Stimulated activated CD4-positive, alpha-beta T cell treated with anti-CD3 and anti-CD28 coated beads, Interleukin-12 subunit alpha, Interleukin-12 subunit beta, amount 100 ng/mL, for 4 hours (primary cell): ENCODE results near the gene ARFGAP1.

Experiments
- DNase-seq: peaks from one replicate; pipeline ENCODE4 v3.0.0-alpha.2; 2020

The ARFGAP1 gene

DNA sequence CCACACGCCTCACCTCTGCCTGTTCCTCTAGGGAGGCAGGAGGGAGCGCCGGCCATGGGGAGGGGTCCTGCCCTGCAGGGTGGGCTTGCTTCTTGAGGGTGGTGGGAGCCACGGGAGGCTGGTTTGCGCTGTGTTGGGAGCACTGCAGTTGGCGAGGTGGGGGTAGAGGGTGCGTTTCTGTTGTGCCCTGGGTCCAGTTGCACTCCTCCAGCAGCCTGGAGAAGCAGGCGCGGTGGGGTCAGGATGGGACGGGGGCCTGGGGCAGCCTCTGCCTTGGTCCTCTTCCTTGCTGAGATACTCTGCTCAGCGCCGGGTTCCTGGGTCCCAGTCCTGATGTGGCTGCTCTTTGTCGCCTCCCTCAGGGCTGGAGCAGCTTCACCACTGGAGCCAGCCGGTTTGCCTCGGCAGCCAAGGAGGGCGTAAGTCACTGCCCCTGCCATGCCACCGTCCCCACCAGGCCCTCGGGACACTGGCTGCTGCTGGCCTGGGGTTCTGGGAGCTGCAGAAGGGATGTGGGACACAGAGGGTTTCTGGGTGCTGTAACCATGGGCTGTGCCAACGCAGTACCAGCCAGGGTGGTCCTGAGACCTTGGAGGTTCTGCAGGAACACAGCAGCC is 8.4 kb downstream of the ARFGAP1 start:
- DNase-seq, result no peak

DNA sequence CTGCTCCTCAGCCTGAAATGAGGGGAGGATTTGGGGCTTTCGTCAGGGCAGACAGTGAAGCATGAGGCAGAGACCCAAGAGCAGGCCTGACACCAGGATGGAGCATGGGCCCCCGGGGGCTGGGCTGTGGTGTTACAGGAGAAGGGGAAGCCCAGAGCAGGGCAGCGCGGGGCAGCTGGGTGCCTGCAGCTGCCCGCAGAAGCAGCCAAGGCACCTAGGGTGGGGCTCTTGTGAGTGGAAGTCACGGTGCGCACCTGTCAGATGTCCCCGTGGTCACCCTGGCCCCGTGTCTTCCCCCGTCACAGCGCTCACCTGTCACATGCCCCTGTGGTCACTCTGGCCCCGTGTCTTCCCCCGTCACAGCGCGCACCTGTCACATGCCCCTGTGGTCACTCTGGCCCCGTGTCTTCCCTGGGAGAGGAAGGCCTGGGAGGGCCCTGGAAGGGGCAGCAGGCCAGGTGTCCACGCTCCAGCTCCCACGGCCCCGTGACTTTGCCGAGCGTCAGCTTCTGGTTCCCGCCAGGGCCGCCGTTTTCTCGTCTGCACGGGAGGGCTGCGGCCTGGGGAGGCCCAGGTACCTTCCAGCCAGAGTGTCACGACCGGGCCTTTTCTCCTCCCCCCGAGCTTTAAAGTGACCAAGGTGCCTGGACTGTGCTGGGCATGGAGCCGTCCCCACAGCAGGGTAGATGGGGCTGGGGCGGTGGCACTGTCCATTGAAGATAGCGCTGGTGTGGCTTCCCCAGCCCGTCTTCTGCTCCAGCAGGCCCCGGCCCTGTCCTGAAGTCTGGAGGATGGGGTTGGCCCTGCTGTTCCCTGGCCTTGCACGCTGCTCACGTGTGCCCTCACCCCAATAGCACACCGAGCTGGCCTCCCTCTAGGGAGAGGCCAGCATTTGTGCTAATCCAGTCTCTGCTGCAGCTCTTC is 9.4 kb downstream of the ARFGAP1 start:
- DNase-seq, result no peak

DNA sequence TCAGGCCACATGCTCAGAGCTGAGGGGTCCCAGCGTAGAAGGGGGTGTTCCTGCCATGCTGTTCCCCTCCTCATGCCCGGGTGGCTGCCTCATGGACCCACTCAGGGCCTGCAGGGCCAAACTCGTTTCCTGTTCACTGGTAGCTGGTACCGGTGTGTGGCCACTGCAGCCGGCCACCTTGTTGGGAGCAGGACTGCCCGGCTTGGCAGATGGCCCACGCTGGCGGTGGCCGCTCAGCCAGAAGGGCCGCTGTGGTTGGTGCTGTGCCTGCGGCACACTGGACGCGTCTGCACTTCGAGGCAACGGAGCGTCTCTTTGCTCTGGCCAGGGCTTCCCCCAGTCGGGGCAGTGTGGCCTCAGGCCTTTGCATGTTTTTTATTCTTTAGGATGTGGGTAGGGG is 10.3 kb downstream of the ARFGAP1 start:
- no peak for DNase-seq

DNA sequence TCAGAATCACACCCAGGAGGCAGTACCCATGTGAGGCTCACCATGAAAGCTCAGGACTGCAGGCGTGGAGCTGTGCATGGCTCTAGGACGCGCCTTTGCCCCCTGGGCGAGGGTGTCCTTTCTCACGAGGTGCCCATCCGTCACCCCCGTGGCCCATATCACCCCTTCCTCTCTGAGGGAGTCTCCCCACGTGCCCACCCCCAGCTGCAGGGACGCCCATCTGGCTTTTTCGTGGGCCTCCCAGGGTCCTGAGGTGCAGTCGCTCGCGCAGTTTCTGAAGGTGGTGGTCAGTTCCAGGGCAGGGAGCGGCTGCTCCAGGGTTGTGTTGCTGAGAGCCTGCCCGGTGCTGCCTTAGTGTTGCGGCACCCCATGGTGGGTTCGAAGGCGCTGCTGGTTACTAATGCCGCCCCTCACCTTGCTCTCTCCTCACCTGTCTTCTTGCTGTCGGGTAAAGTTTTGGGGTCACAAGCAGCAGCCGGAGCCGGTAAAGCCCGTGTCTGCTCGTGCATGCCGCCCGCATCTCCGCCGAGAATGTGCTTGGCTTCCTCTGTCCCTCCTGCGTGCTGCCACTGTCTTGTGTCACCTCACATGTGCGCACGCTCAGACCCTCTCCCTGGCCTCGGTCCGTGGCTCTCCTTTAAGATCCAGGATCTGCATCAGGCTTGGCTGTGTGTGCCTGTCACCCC is 10.9 kb downstream of the ARFGAP1 start:
- no peak for DNase-seq

DNA sequence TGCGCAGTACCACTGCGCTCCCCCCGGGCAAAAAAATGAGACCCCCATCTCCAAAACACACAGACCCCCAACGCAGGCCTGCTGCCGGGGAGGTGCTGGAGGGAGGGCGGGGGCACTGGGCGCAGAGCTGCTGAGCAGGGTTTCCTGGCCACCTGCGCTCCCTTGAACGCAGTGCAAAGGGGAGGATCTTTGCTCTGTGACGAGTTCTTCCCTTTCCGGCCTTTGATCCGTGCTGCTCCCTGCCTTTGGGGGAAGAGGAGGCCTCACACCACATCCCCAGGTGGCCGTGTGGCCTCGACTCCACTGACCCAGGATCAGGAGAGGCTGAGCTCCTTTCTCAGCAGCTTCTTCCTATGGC is 11.4 kb downstream of the ARFGAP1 start:
- DNase-seq, result no peak

DNA sequence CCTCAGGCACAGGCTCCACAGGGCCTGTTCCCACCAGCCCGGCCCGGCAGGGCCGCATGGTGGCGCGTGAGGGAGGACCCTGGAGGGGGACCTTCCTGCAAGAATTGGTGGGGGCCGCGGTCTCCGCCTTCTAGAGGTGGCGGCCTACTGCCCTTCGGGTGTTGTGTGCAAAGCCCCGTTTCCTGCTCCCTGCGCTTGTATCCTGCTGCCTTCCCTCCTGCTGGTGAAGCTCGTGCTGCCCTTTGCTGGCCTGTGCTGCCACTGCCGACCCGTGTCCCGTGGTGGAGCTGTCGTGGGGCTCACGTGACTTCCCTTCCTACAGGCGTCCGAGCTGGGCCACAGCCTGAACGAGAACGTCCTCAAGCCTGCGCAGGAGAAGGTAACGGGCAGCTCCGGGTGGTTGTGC is 11.9 kb downstream of the ARFGAP1 start:
- DNase-seq, result no peak

DNA sequence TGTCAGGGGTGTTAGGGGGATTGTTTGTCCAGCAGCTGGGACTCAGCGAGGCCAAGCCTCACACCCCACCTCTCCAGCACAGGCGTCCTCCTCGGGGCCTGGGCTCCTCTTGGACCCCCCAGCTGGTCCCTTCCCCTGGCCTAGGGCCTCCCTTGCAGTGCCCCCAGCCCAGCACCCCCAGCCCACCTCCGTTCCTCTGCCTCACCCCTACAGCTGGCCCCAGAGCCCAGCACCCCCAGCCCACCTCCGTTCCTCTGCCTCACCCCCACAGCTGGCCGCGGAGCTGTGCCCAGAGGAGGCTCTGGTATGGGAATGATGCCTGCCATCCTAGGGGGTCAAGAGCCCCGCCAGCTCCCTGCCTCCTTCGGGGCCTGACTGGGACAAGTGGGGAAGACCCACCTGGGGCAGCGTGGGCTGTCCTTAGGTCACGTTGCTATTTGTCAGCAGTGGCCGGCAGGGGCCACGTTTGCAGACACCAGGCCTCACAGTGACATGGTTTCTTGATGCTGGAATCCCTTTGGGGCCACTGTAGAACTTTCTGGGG is 12.4 kb downstream of the ARFGAP1 start:
- no peak for DNase-seq

DNA sequence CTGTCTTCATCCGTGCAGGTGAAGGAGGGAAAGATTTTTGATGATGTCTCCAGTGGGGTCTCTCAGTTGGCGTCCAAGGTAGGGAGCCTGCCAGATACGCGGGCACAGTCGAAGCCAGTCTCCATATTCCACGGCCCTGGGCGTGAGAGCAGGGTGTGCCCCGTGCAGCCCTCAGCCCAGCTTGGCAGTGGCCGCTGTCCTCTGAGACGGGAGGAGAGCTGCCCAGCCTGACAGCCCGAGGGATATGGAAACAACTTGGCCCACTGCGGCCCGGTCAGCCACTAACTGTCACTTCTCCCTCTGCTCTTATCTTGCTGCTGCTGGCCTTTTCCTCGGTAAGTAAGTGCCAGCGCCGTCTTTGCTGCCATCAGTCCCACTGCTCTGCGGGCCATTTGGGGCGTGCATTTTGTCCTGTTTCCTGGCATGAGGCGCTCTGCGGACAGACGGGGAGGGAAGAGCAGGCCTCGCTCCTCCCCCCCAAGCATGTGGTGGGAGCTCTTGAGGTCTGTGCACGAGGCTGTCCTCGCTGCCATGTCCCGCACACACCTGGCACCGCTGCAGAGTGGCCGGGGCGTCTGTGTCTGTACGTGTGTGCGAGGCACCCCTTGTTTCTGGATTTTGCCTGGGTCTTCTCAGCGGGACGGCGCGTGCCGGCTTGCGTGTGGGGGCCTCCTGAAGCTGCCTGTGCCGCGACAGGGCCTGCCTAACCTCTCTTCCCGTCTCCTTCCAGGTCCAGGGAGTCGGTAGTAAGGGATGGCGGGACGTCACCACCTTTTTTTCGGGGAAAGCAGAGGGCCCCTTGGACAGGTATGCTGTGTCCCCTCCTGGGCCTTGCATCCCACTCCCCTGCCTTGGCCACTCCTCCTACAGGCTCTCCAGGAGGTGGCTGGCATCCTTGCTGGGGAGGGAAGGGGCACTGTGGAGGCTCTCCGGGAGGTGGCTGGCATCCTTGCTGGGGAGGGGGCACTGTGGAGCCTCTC is 13.3 kb downstream of the ARFGAP1 start:
- DNase-seq, result no peak

DNA sequence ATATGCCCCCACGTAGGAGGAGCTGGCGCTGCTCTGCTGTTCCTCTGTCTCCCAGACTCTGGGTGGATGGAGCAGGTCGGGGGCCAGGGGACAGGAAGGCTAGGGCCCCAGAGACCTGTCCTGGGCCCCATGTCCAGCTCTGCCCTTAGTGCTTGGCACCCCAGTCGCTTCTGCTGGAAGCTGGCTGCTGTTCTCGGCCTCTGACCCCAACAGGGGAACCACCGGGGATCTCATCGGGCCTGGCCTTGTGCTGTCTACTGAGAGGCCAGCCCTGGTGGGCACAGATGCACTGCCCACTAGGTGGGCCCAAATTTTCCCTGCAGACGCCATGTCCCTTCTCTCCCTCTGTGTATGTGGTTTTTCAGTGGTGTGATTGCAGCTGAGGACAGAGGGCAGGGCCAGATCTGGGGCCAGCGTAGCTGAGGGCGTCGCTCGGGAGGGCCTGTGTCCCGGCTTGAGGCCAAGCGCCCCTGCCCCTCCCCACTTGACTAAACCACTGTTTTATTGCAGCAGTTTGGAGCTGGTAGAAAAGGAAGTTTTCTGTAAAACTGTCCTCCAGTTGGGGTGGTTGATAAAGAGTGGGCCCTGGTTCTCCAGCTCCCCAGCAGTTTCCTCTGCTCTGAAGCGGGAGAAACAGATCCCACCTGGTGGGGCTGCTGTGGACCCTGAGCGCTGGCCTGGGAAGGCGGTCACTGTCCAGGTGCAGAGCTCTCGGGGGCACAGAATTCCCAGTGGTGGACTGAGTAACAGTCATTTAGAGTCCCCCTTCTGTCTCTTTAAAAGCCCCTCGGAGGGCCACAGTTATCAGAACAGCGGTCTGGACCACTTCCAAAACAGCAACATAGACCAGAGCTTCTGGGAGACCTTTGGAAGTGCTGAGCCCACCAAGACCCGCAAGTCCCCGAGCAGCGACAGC is 14.4 kb downstream of the ARFGAP1 start:
- no peak for DNase-seq

DNA sequence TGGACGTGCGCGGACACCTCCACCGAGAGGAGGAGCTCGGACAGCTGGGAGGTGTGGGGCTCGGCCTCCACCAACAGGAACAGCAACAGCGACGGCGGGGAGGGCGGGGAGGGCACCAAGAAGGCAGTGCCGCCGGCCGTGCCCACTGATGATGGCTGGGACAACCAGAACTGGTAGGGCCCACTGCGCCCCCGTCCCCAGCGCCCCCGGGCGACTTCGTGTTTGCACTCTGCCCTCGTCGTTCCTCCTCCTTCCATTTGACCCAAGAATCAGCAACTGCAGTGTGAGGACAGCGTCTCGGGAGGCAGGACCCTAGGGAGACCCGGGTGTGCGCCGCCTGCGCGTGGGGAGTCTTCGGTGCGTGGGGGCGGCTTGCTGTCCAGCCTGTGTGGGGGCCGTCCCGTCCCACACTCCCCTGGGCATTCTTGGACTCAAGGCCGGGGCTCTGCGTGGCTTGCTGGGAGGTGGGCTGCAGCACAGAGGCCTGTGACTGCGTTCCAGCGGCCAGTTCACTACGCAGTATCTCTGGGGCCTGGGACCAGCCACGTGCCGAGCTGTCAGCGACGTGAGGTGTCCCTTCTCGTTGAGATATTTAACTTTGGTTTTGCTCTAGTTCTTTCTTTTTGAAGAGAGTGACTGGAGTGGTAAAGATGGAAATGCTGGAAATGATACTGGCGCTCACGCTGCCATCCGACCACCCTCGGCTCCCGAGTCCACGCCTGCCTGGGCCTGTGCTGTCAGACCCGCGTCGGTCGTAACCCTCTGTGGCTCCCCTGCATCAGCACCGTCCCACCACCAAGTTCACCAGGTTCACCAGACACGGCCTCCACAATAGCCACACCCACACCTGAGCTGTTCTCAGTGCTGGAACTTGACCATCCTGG is 15.3 kb downstream of the ARFGAP1 start:
- DNase-seq, result no peak

DNA sequence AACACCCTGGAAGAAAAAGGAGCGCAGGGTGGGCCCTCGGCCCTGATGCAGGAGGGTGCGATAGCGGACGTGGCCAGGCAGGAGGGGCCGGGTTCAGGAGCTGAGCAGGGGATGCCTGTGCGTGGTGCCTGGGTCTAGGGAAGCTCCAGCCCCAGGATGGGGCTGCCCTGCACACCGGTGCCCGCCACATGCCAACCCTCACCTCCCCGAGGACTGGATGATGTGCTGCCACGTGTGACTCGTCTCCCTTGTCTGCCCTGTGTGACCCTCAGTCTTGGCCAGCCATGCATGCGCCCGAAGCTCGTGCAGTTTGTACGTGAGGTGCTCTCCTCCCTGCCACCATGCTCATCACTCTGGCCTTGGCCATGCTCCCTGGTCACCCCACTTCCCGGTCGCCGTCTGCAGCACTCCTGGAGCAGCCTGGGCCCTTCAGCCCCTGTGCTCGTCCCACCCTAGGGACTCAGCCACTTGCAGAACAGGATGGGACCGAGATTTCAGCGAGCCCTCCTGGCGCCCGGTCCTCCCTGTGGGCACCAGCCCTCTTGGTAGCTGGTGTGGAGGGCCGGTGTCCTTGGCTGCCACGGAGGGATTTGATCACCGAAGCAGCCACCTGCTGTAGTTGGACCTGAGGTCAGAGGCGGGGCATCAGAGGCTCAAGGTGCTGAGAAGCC is 16.1 kb downstream of the ARFGAP1 start:
- DNase-seq, result no peak

DNA sequence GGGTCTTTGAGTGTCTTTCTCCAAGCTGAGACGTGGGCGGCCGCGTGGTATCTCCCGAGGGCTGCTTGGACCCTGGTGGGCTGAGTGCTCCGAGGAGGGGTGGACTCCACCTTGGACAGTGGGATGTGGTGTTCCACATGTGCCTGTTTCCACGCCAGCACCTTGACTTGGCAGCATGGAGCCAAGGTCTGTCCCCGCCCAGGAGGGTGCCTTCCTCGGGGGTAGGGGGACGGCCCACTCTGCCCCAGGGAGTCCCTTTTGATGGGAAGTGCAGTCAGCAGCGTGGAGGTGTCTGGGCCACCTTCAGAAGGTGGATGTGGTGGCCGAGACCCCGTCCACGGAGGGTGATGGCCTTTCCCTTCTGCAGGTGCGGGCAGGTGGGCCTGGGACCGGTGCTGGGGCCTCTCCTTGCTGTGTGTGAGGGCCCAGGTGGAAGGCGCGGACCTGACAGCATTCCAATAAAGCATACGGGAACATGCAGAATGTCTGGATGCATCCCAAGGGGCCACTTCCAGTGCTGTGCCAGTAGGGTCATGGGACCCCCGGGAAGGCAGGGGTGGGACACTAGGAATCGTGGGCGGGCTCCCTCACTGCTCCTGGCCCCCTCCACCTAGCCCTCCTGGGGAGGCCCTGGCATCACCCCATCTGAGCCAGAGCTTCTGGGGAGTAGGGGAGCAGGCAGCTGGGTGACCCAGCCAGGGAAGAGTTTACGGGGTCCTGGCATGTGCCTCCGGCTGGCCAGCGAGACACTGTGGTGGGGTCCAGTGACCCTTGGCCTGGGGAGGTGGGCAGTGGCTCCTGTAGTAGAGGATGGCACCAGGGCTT is 16.9 kb downstream of the ARFGAP1 start:
- DNase-seq, result no peak

DNA sequence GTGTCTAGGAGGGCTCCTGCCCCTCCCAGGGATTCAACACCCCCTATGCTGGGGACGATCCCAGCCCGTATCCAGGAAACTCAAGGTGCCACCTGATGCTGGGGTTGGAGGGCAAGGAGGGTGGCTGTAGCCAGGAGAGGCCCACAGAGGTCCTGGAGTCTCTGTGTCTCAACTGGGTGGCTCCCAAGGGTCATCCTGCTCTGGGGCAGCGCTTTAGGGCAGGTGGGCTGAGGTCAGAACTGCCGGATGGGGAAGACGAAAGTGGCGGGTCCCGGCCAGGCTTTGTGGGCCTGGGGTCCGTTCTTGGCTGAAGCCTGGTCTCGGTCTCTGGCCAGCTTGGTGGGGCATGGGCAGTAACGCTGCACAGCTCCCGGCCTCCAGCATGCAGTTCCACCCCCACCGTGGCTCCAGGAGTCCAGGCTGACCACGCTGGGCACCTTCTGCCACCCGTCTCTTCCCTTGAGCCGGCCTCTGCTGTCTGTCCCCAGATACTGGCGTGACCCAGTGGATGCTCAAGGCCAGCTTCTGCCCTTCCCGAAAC is 17.6 kb downstream of the ARFGAP1 start:
- DNase-seq, result no peak

DNA sequence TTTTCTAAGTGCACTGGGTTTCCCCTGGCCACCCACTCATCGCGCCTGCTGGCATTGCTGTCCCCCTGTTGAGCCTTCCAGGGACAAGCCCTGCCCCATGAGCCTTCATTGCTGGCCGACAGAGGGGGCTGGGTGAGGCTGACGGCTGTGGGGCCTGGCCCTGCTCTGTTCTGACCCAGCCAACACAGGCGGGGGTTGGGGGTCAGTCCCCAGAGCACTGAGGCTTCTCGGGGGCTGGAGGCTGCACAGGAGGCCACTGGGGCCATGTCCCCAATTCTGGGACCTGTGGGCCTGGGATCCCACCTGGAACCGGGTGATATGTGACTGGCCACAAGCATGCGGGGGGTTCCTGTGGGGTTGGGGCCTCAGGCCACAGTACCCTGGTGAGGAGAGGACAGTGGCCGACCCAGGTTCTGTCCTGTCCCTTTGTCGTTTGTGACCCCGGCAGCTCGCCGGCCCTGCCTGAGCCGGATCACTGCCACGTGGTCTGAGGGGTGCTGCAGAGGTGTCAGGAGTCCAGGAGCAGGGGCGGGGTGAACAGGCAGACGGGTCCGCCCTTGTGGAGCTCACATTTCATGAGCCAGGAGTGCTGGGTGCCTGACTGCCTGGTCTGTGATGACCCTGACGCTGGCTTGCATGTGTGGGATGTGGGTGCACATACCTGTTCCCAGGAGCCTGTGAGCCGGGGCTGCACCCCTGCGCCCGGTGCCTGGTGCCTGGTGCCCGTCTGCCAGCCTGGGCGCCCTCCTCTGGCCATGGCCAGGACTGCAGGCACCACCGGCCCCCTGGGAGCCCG is 18.3 kb downstream of the ARFGAP1 start:
- DNase-seq, result peak; percentile 65

DNA sequence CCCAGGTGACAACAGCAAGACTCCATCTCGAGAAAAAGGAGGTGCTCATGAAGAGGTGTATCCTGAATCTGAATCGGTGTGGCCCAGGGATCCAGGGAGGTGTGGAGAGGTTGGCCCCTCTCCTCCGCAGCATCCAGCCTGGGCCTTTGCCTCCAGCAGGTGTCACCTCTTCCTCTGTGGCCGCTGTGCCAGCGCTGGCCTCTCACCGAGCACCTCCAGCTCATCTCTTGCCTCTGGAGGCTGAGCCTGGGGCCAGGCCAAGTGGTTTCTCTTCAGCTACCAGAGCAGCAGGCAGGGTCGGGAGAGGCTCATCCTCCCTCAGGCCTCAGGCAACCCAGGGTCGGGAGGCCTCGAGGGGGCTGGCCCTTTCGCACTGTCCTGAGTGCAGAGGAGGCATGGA is 19.2 kb downstream of the ARFGAP1 start:
- no peak for DNase-seq

DNA sequence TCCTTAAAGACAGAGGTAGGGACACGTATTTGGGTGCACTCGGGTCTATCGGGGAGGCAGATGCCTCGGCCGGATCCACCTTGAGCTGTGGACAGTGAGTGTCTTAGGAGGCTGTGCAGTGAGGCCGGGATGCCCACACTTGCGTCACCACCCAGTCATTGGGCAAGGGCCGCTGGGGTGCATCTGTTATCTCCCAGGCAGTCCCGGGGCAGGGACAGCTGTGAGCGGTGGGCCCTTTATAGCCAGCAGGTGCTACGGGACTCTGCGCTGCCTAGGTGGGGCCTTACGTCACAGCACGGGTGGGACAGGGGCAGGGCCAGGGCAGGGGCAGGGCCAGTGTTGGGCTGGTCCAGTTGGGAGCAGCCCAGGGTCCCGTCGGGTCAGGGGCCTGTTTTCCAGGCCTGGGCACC is 19.7 kb downstream of the ARFGAP1 start:
- DNase-seq, result no peak

DNA sequence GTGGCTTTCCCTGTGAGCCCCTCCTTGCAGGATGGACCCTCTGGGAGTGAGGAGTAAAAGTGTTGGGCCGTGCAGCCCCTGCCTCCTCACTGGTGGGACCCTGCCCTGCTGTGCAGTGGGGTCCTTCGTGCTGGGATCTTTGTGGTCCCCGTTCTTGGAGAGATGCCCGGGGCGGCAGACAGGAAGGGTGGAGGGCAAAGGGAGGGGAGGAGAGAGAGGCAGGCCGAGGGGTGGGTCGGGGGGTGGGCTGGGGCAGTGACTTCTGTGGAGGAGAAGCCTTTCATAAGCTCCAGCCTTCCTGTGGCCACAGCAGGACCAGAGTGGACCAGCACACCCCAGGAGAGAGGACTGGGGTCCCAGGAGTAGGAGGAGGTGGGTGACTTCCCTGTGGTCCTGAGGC is 20.3 kb downstream of the ARFGAP1 start, which contains the start of gene COL20A1:
Gene COL20A1, plus strand, starts transcription at position 283 of the 400 bp plus-strand sequence. CDS start 1,922 bp downstream, outside the sequence.
- DNase-seq, result no peak
